SH-SY5Y (cell line): Measurements from ENCODE around the gene HNRNPU.

Experiments
- GATA2 ChIP-seq: IDR thresholded peaks from 2 replicates; pipeline ENCODE4 v1.6.1; 2011; ENCODE audit warnings: mild to moderate bottlenecking, low read depth, low read length
- GATA3 ChIP-seq: IDR thresholded peaks from 2 replicates; pipeline ENCODE4 v1.6.1; 2011; ENCODE audit warnings: low read depth, mild to moderate bottlenecking, low read length, moderate library complexity

Gene HNRNPU

GRCh38 chr1:244854166-244854565 is 10.2 kb downstream of the HNRNPU start:
- TF ChIP-seq GATA3 (no peak), GATA2 (no peak)

- TF ChIP-seq GATA2 (no peak), GATA3 (no peak)
Observed at GRCh38 chr1:244852694-244853093, 11.6 kb downstream of the HNRNPU start.

- TF ChIP-seq GATA3 (no peak), GATA2 (no peak)
Observed at GRCh38 chr1:244851546-244852231, 12.7 kb downstream of the HNRNPU start.

GRCh38 chr1:244850896-244851295 is 13.4 kb downstream of the HNRNPU start:
- no peak for TF ChIP-seq GATA2
- no peak for TF ChIP-seq GATA3

- TF ChIP-seq GATA3 (no peak), GATA2 (no peak)
Observed at GRCh38 chr1:244850099-244850852, 14.1 kb downstream of the HNRNPU start.

- TF ChIP-seq GATA3 (no peak), GATA2 (no peak)
Observed at GRCh38 chr1:244849189-244849866, 15.0 kb downstream of the HNRNPU start.

- TF ChIP-seq GATA3 (no peak), GATA2 (no peak)
Observed at GRCh38 chr1:244846653-244847052, 17.7 kb downstream of the HNRNPU start.

- TF ChIP-seq GATA3 (no peak), GATA2 (no peak)
Observed at GRCh38 chr1:244844155-244845121, 19.9 kb downstream of the HNRNPU start.

- TF ChIP-seq GATA3 = no peak
- no peak for TF ChIP-seq GATA2
Observed at GRCh38 chr1:244843148-244843978, 21.0 kb downstream of the HNRNPU start.

GRCh38 chr1:244841273-244841927 is 22.9 kb downstream of the HNRNPU start:
- TF ChIP-seq GATA3 (no peak), GATA2 (no peak)

- TF ChIP-seq GATA2 (no peak), GATA3 (no peak)
Observed at GRCh38 chr1:244840219-244840794, 24.0 kb downstream of the HNRNPU start.

GRCh38 chr1:244839656-244840055 is 24.7 kb downstream of the HNRNPU start:
- TF ChIP-seq GATA2 (no peak), GATA3 (no peak)

- TF ChIP-seq GATA3 = no peak
- no peak for TF ChIP-seq GATA2
Observed at GRCh38 chr1:244837597-244838258, 26.6 kb downstream of the HNRNPU start.
